ENCODE measurements around the gene SLC15A1. TPM values are rescaled to one million over a fixed set of nuclear protein-coding genes. Genes with fewer than 3 reads are reported as not detected.

Gene SLC15A1
- total RNA-seq, 2 donors from 2014 or later, result 2.4 to 38.5 TPM

GRCh38 chr13:98771838-98772611 lies 19.6 kb upstream of the SLC15A1 start:
- Histone ChIP-seq H3K4me1 (no peaks in the 10 kb centered on the region), H3K36me3 (no peaks in the 10 kb centered on the region), H3K9ac (ENCODE audit: low read depth in 2 of 2, low read length in 2 of 2) (no peak overlapping the region), H3K27ac (no peak overlapping the region), H3K27me3 (no peaks in the 10 kb centered on the region), H3K4me3 (no peak overlapping the region), H3K9me3 (no peaks in the 10 kb centered on the region)
- DNase-seq, result no peak
- TF ChIP-seq CTCF (IDR thresholded peaks at IDR 0.05), result no peak
- intact Hi-C loops (cut with DNase I), result no loop called here

- intact Hi-C loops (cut with DNase I), result no loop called here
- DNase-seq, result no peak
- Histone ChIP-seq H3K9me3 (no peaks in the 10 kb centered on the region), H3K4me3 (no peak overlapping the region), H3K4me1 (no peaks in the 10 kb centered on the region), H3K27ac (no peak overlapping the region), H3K36me3 (no peaks in the 10 kb centered on the region), H3K9ac (ENCODE audit: low read depth in 2 of 2, low read length in 2 of 2) (no peak overlapping the region), H3K27me3 (no peaks in the 10 kb centered on the region)
- TF ChIP-seq CTCF (IDR thresholded peaks at IDR 0.05), result no peak
These were observed 17.3 kb upstream of the SLC15A1 start for GRCh38 chr13:98769736-98770135.

GRCh38 chr13:98768522-98768921 lies 16.1 kb upstream of the SLC15A1 start:
- Histone ChIP-seq H3K27me3 (no peaks in the 10 kb centered on the region), H3K4me1 (no peaks in the 10 kb centered on the region), H3K4me3 (no peak overlapping the region), H3K9ac (ENCODE audit: low read depth in 2 of 2, low read length in 2 of 2) (no peak overlapping the region), H3K27ac (no peak overlapping the region), H3K9me3 (no peaks in the 10 kb centered on the region), H3K36me3 (no peaks in the 10 kb centered on the region)
- intact Hi-C loops (cut with DNase I), result no loop called here
- TF ChIP-seq CTCF (IDR thresholded peaks at IDR 0.05), result no peak
- DNase-seq, result no peak

- no peak overlapping the region for H3K9ac ChIP-seq (ENCODE audit: low read depth in 2 of 2, low read length in 2 of 2)
- H3K4me3 ChIP-seq, result no peak overlapping the region
- no peaks in the 10 kb centered on the region for H3K27me3 ChIP-seq
- H3K36me3 ChIP-seq, result no peaks in the 10 kb centered on the region
- no peak overlapping the region for H3K27ac ChIP-seq
- H3K4me1 ChIP-seq, result no peaks in the 10 kb centered on the region
- H3K9me3 ChIP-seq, result no peaks in the 10 kb centered on the region
- no peak for TF ChIP-seq CTCF (IDR thresholded peaks at IDR 0.05)
- DNase-seq, result no peak
- intact Hi-C loops (cut with DNase I), result no loop called here
These were observed 14.2 kb upstream of the SLC15A1 start for GRCh38 chr13:98766697-98767096.

- no peak for DNase-seq
- Histone ChIP-seq H3K27me3 (no peaks in the 10 kb centered on the region), H3K27ac (no peak overlapping the region), H3K9ac (ENCODE audit: low read depth in 2 of 2, low read length in 2 of 2) (no peak overlapping the region), H3K4me3 (no peak overlapping the region), H3K4me1 (no peaks in the 10 kb centered on the region), H3K36me3 (no peaks in the 10 kb centered on the region), H3K9me3 (no peaks in the 10 kb centered on the region)
- intact Hi-C loops (cut with DNase I), result no loop called here
- TF ChIP-seq CTCF (IDR thresholded peaks at IDR 0.05), result no peak
These were observed 13.6 kb upstream of the SLC15A1 start for GRCh38 chr13:98765996-98766519.

Measured in colonic mucosa (tissue), 4 donors.